ENCODE data around the gene OTOF.

The OTOF gene

GRCh38 chr2:26477911-26478253, at the start of gene OTOF:
Gene OTOF, minus strand, starts transcription at chr2:26478124.
- DNase-seq (ENCODE audit: low read depth, low spot score): no peak

- DNase-seq (ENCODE audit: low read depth, low spot score): no peak
Measured at GRCh38 chr2:26526589-26526988, 48.7 kb upstream of the OTOF start.

GRCh38 chr2:26526105-26526504, 48.2 kb upstream of the OTOF start:
- no peak for DNase-seq (ENCODE audit: low read depth, low spot score)

GRCh38 chr2:26523750-26524149, 45.8 kb upstream of the OTOF start:
- DNase-seq (ENCODE audit: low read depth, low spot score): no peak

- no peak for DNase-seq (ENCODE audit: low read depth, low spot score)
Measured at GRCh38 chr2:26522751-26523171, 44.8 kb upstream of the OTOF start.

GRCh38 chr2:26522325-26522724, 44.4 kb upstream of the OTOF start:
- DNase-seq (ENCODE audit: low read depth, low spot score): no peak

- DNase-seq (ENCODE audit: low read depth, low spot score): no peak
Measured at GRCh38 chr2:26521913-26522180, 43.9 kb upstream of the OTOF start.

GRCh38 chr2:26521054-26521912, 43.4 kb upstream of the OTOF start:
- DNase-seq (ENCODE audit: low read depth, low spot score): peak; percentile 23

GRCh38 chr2:26520148-26520449, 42.2 kb upstream of the OTOF start:
- DNase-seq (ENCODE audit: low read depth, low spot score): no peak

- no peak for DNase-seq (ENCODE audit: low read depth, low spot score)
Measured at GRCh38 chr2:26519396-26520147, 41.6 kb upstream of the OTOF start.

GRCh38 chr2:26516781-26517180, 38.9 kb upstream of the OTOF start:
- no peak for DNase-seq (ENCODE audit: low read depth, low spot score)

GRCh38 chr2:26516246-26516645, 38.3 kb upstream of the OTOF start:
- DNase-seq (ENCODE audit: low read depth, low spot score): no peak

- no peak for DNase-seq (ENCODE audit: low read depth, low spot score)
Measured at GRCh38 chr2:26515771-26516170, 37.8 kb upstream of the OTOF start.

GRCh38 chr2:26514045-26514444, 36.1 kb upstream of the OTOF start:
- DNase-seq (ENCODE audit: low read depth, low spot score): no peak

GRCh38 chr2:26513261-26513660, 35.3 kb upstream of the OTOF start:
- DNase-seq (ENCODE audit: low read depth, low spot score): no peak

GRCh38 chr2:26511466-26511865, 33.5 kb upstream of the OTOF start:
- DNase-seq (ENCODE audit: low read depth, low spot score): no peak

- no peak for DNase-seq (ENCODE audit: low read depth, low spot score)
Measured at GRCh38 chr2:26510344-26510973, 32.5 kb upstream of the OTOF start.

GRCh38 chr2:26509141-26509540, 31.2 kb upstream of the OTOF start:
- no peak for DNase-seq (ENCODE audit: low read depth, low spot score)

- no peak for DNase-seq (ENCODE audit: low read depth, low spot score)
Measured at GRCh38 chr2:26507932-26508331, 30.0 kb upstream of the OTOF start.

GRCh38 chr2:26507088-26507487, 29.2 kb upstream of the OTOF start:
- DNase-seq (ENCODE audit: low read depth, low spot score): no peak

GRCh38 chr2:26506279-26506678, 28.4 kb upstream of the OTOF start:
- no peak for DNase-seq (ENCODE audit: low read depth, low spot score)

- no peak for DNase-seq (ENCODE audit: low read depth, low spot score)
Measured at GRCh38 chr2:26504002-26504401, 26.1 kb upstream of the OTOF start.
